ENCODE results near the gene RMDN3. TPM values are rescaled to one million over a fixed set of nuclear protein-coding genes. Genes with fewer than 3 reads are reported as not detected.

The RMDN3 gene
- total and polyA plus RNA-seq, 9 of the 15 experiments (the other 6 are each of a cell fraction or from before 2014, with no cell fraction given) = 8.1 to 38.2 (median 25.9) TPM

- no peaks in the 10 kb centered on the region for H4K20me1 ChIP-seq (replicated peaks; ENCODE audit: control insufficient read depth, insufficient read depth, low read length)
- CTCF ChIA-PET (ENCODE audit: low intra/inter-chr PET ratio) = no interaction called here
- POLR2A ChIA-PET = interaction anchor here (0.6 to 1.3 kb wide), 4 partner anchors 10 to 61 kb away, joined by 3 to 5 read pairs (median 4); no protein-coding TSS in a partner anchor
- ATAC-seq = no peak
- H3K9ac ChIP-seq (ENCODE audit: insufficient read depth in 1 of 2, low read depth in 2 of 2, low read length in 2 of 2) = no peak overlapping the region
- peaks cover 77% of the 10 kb centered on the region for H3K36me3 ChIP-seq (ENCODE audit: control insufficient read depth, insufficient read depth, low read length)
- intact Hi-C loops (cut with micrococcal nuclease) = no loop called here
- DNase-seq (ENCODE audit: extremely low read depth in 1 of 4, low spot score in 3 of 4) = no peak
- H3K27me3 ChIP-seq (ENCODE audit: control insufficient read depth in 2 of 2, insufficient read depth in 2 of 2, low read length in 2 of 2) = no peaks in the 10 kb centered on the region
- in situ Hi-C loops (cut with MboI) = no loop called here
- FAIRE-seq = no peak
- H3K9me1 ChIP-seq (ENCODE audit: control insufficient read depth, insufficient read depth, low read length) = no peaks in the 10 kb centered on the region
- BruUV-seq (replicated peaks) = no TSS peak
- H3K4me3 ChIP-seq = no peak overlapping the region
- 55% methylated on average over 2 of the region's 2 CpGs for WGBS (ENCODE audit: insufficient coverage, low coverage, missing lambda C conversion rate)
- no peaks in the 10 kb centered on the region; the same call in 2 of the 3 replicates for H3K79me2 ChIP-seq (ENCODE audit: control insufficient read depth, insufficient read depth, low read length)
- no peaks in the 10 kb centered on the region for H3K9me3 ChIP-seq (replicated peaks; ENCODE audit: control insufficient read depth, insufficient read depth, low read depth, low read length)
- no peak overlapping the region for H3K4me2 ChIP-seq (ENCODE audit: insufficient read depth, low read length)
- H2AFZ ChIP-seq (ENCODE audit: low read depth, low read length) = no peak overlapping the region
- TF ChIP-seq, protein P1, sequence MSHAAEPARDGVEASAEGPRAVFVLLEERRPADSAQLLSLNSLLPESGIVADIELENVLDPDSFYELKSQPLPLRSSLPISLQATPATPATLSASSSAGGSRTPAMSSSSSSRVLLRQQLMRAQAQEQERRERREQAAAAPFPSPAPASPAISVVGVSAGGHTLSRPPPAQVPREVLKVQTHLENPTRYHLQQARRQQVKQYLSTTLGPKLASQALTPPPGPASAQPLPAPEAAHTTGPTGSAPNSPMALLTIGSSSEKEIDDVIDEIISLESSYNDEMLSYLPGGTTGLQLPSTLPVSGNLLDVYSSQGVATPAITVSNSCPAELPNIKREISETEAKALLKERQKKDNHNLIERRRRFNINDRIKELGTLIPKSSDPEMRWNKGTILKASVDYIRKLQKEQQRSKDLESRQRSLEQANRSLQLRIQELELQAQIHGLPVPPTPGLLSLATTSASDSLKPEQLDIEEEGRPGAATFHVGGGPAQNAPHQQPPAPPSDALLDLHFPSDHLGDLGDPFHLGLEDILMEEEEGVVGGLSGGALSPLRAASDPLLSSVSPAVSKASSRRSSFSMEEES (CRISPR knock-in tag; IDR thresholded peaks at IDR 0.05) = no peak
- no peak for TF ChIP-seq ZNF316 (IDR thresholded peaks at IDR 0.05)
- no peak for TF ChIP-seq ELF4 (CRISPR knock-in tag; IDR thresholded peaks at IDR 0.05)
- TF ChIP-seq ZNF79 (CRISPR knock-in tag; IDR thresholded peaks at IDR 0.05; ENCODE audit: low read depth) = no peak
- no peak for TF ChIP-seq MED1 (CRISPR knock-in tag; IDR thresholded peaks at IDR 0.05; ENCODE audit: borderline replicate concordance)
- peak; percentile 80 for TF ChIP-seq RFX1 (IDR thresholded peaks at IDR 0.05)
- no peaks in the 10 kb centered on the region for H3K4me1 ChIP-seq (replicated peaks in 1 of 2; ENCODE audit: control insufficient read depth in 2 of 2, insufficient read depth in 2 of 2, low read length in 2 of 2)
- H3K27ac ChIP-seq (ENCODE audit: extremely low read depth, low read depth, low read length) = no peak overlapping the region
Measured at GRCh38 chr15:40714144-40714543, 40.9 kb downstream of the RMDN3 start.

Data from K562 (cell line).